Stimulated activated CD8-positive, alpha-beta memory T cell treated with anti-CD3 and anti-CD28 coated beads, Interleukin-12 subunit alpha, Interleukin-12 subunit beta, amount 100 ng/mL, for 1 hour (primary cell): ENCODE data around the gene CCBE1.
"Not testable (repeated sequence)": the region's sequence is repeated elsewhere in the genome, so short reads cannot be mapped to it uniquely, and the experiment has no call there.

ENCODE experiments used
- DNase-seq: peaks from one replicate; pipeline ENCODE4 v3.0.0-alpha.2; 2020; ENCODE audit warnings: low read depth

The CCBE1 gene

DNA sequence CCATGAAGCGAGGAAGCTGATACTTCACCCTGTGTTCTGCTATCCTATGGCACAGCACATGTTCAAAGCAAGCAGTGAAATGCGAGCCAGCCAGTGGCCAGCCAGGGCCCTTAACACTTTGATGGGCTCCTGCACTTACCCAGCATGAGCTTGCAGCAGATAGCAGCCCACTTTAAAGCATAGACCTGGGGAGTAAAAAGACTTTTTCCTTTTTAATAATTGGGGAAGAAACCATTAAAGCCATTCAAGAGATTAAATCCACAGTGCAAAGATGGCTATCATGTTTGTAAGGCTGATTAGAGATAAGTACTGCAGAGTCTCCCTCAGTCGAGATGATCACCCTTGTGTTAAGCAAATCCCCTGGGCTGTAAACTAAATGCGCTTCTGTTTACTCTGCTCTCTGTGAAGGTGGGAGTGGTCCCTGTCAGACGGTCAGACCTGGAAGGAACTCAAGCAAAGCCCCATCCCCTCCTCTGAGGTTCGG is 15.7 kb downstream of the CCBE1 start:
- no peak for DNase-seq

DNA sequence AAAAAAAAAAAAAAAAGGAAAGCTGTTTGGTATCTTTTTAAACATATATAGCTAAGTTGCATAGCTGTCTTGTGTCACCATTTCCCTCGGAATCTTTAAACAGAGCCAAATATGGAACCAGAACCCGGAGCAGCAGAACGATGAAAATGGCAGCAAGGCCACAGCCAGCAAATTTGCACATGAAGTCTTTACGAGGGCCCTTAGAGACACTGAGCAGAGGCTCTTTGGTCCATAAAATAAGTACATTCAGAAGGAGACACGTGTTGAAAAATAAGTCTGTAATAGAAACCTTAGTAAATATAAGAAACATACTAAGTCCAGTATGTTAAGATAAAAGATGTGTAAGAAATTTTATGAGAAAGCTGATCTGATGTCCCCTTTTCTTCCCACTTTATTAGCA is 16.2 kb downstream of the CCBE1 start:
- no peak for DNase-seq

GRCh38 chr18:59675346-59675745 is 21.9 kb downstream of the CCBE1 start:
- no peak for DNase-seq

GRCh38 chr18:59674903-59675270 is 22.3 kb downstream of the CCBE1 start:
- DNase-seq: no peak

DNA sequence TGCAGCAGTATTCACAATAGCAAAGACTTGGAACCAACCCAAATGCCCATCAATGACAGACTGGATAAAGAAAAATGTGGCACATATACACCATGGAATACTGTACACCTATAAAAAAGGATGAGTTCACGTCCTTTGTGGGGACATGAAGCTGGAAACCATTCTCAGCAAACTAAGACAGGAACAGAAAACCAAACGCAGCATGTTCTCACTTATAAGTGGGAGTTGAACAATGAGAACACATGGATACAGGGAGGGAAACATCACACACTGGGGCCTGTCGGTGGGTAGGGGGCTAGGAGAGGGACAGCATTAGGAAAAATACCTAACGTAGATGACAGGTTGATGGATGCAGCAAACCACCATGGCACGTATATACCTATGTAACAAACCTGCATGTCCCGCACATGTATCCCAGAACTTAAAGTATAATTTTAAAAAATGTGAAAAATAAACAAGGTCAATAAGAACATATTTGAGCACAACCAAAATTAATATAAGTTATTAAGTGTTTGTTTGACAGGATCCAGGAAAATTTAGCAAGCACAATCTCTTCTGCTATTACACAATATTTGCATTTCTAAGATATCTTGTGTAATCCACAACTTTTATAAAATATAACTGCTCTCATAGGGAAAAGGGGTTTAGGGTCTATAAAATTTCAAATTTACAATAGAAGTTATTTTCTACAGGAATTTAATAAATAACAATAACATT is 22.9 kb downstream of the CCBE1 start:
- DNase-seq: no peak

- no peak for DNase-seq
Measured at GRCh38 chr18:59672235-59672711, 24.9 kb downstream of the CCBE1 start.

GRCh38 chr18:59671551-59671950 is 25.7 kb downstream of the CCBE1 start:
- no peak for DNase-seq

DNA sequence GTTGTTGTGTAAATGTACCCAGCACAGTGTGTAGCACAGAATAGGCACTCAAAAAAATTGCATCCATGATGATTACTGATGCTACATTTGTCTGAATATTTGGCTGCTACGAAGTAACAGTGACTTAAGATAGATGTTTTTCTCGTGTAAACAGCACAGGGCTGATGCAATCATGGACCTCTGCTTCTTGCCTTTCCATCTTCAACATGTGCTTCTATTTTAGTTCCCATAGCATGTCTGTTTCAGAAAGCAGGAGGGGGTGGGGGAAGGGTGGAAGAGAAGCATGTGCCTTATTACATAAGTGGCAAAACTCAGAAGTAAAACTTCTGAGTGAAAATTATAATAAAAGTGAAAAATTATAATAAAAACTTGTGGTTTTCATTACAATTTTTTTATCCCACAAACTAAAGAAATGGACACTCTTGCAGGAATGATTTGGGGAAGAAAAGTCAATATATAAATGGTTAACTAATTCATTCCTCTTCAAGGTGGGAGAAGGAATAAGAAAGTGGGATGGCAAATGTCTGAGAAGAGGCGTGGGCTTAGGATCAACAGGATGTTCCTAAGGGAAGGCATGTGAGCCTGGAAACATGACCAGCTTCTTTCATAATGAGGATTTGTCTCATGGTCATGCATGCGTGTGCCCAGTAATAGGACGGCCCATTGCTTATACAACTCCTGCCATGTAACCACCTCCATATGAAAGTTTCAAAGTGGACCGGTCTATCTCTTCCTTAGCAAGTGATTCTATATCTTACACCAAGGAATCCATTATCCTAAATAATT is 27.2 kb downstream of the CCBE1 start:
- no peak for DNase-seq

DNA sequence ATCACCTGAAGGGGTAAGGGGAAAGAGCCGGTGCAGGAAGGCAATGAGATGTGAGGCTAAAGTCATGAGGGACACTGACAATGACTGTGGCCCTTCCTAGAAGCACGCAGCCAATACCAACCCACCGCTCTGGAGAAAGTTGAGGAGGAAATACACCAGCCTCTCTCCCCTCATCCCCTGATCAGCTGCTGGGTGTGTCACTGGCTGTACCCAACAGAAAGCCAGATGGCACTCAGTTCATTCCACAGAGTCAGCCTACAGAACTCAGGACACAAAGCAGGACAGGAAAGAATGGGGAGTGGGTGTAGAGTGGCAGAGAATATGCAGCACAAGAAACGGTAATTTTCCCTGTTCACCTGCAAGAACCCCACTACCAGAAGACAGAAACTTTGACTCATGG is 29.7 kb downstream of the CCBE1 start:
- no peak for DNase-seq

DNA sequence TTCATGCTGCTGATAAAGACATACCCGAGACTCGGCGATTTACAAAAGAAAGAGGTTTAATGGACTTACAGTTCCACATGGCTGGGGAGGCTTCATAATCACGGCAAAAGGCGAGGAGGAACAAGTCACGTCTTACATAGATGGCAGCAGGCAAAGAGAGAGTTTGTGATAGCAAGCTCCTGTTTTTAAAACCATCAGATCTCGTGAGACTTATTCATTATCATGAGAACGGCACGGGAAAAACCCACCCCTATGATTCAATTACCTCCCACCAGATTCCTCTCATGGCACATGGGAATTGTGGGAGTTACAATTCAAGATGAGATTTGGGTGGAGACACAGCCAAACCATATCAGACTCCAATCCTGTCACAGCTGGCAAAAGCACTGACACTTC is 31.2 kb downstream of the CCBE1 start:
- DNase-seq: not testable (repeated sequence)

GRCh38 chr18:59665057-59666006 is 31.9 kb downstream of the CCBE1 start:
- no peak for DNase-seq

DNA sequence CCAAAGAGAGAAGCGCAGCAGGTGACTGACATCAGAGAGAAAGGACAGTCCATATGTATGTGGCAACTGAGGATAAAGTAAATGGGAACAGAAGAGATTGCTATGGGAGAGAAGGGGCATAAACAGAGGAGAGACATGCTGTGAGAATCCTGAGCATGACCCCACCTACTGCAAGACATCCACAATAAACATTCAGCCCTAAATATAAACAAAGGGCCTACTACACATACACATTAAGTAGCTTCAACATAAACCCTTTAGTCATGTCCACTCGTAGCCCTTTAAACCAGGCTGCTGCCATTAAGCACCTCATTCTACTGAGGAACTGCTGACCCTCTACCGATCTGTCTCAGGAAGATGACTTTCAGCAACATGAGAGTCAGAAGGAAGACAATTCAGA is 32.9 kb downstream of the CCBE1 start:
- no peak for DNase-seq

DNA sequence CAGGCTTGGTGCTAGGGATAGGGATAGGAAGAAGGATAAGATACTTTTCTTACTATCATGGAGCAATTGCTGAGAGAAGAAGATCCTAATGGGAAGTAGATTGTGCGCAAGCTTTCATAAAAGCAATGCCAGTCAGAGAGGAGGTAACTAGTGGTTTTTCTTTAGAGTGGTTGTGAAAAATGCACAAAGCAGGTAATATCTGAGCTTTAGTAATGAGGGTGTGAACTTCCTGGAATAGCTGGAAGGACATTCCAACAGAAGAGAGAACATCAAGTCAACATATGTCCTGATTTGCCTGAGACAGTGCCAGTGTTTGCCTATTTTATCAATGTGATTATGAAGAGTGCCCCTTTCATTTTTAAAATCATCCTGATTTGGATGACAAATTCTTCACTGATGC is 34.1 kb downstream of the CCBE1 start:
- no peak for DNase-seq

GRCh38 chr18:59661891-59662701 is 35.1 kb downstream of the CCBE1 start:
- DNase-seq: no peak

DNA sequence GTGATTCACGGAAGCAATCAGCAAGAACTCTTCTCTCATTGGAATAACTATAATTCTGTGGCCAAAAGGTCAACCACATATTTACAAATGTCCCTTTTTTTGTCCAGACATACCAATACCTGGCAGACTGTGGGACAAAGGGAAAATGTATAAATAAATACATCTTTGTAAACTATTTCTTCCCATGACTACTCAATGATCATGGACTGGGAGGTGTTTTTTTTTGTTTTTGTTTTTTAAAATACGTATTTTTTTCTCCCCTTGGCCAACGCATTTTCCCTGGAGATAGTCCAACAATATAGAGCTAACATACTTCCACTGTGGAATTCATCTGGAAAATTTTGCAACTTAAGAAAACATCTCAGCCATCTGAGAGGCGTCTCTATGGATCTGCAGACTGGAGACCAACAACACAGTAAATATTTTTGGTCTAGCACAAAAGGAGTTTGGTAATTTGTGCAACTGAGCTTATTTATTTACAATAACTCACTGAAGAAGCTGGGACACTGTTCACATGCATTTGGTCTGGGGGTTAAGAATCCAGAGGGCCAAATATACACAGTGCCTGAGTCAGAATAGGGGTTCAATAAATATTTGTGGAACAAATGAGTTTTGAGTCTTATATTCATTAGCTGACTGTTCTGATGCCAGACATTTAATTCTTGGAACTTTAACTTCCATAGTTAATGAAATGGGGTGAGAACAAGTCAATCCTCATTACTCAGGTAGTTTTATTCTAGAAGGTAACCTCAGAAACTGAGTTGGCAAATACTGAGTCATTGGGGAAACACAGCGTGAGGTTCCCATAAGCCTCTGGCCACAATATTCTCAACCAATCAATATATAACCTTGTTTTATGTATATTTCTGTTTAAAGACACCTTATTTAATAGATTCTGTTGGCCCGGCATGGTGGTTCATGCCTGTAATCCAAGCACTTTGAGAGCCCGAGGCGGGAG is 36.2 kb downstream of the CCBE1 start:
- DNase-seq: no peak

DNA sequence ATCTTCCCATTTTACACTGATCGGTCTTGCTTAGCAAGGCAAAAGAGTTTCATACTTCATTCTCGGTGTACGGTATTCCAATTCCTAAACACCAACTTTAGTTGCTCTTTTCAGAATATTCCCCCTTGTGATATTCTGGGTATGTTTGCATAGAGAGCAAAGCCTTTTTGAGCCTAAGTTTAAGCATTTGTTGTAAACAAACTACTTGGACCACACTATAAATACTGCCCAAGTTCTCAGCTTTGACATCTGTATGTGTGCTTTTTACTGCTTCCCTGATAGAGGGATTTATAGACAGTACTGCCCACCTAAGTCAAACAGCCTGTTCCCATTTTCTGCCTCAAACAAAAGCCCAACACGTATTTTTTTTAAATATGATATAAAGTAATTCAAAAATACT is 36.9 kb downstream of the CCBE1 start:
- no peak for DNase-seq

DNA sequence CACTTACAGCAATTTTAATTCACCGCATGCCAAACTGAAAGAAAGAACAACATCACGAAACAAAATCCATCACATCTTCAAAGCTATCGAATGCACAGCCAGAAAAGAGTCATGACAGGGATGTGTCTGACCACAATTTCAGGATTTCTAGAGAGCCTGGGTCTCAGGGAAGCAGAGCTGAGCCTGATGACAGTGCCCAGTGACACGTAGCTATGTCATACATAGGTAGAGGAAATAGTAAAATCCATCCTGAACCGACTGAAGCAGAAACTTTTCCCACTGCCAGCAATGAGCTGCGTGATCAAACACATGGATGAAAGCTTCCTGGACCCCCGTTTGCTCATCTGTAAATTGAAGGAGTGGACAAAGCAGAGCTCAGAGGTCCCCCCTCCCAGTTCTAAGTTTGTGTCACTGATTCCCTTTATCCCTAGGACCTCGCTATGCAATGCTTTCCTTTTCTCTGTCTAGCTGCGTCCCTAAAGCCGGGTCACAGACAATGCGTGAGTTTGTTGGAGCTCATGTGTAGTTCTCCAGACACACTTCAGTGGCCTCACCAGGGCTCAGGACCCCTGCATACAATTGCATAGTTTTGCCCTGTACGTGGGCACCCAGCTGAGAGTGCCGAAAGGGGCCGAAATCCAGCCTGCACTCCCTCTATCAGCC is 37.6 kb downstream of the CCBE1 start:
- no peak for DNase-seq

DNA sequence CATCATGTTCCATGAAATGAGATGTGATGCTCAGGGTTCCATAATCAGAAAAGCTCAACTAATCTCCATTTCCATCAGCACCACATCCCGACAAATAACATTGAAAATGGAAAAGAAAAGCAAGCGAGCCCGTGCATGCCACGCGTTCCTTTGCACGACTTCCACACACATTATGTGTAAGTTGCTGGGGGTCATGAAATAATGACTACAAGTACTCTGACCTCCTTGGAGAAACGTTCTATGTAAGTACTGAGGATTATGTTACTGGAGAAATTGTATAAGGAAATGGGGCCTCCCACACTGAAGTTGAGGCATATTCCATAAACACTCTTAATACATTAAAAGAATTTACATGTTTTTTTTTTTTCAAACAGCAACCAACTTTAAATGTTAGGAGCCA is 38.3 kb downstream of the CCBE1 start:
- no peak for DNase-seq

GRCh38 chr18:59657012-59657411 is 40.2 kb downstream of the CCBE1 start:
- no peak for DNase-seq
